ENCODE data around the gene CCNB1.

DNA sequence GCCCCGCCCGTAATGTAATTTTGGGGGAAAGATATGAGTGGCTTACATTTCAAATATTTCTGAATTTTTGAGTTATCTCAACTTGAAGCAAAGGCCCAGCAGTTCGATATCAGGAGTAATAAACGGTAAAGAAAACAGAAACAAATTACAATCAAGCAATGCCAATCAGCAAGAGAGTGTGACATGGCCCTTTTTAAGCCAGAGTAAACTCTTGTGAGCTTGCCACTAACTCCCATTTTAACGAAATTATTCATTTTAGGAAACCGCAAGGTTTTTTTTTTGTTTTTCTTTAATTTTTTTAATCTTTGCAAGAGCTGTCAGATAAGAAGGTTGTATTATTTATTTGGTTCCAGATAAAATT lies 50.2 kb downstream of the CCNB1 start:
- TF ChIP-seq, protein P1, sequence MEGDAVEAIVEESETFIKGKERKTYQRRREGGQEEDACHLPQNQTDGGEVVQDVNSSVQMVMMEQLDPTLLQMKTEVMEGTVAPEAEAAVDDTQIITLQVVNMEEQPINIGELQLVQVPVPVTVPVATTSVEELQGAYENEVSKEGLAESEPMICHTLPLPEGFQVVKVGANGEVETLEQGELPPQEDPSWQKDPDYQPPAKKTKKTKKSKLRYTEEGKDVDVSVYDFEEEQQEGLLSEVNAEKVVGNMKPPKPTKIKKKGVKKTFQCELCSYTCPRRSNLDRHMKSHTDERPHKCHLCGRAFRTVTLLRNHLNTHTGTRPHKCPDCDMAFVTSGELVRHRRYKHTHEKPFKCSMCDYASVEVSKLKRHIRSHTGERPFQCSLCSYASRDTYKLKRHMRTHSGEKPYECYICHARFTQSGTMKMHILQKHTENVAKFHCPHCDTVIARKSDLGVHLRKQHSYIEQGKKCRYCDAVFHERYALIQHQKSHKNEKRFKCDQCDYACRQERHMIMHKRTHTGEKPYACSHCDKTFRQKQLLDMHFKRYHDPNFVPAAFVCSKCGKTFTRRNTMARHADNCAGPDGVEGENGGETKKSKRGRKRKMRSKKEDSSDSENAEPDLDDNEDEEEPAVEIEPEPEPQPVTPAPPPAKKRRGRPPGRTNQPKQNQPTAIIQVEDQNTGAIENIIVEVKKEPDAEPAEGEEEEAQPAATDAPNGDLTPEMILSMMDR (IDR thresholded peaks at IDR 0.05) = no peak
- TF ChIP-seq POLR2A (IDR thresholded peaks at IDR 0.05) = no peak

Measured in adrenal gland (tissue), 5 donors.